Motor neuron (in vitro differentiated cells): ENCODE data around the gene LY9. TPM values are rescaled to one million over a fixed set of nuclear protein-coding genes. Genes with fewer than 3 reads are reported as not detected.

Experiments
- ATAC-seq, 8 experiments: fragments of 200-7000 bp; cut with Tn5 transposase; replicated peaks in 6 of 8; 2 replicates each; pipeline ENCODE4 v1.8.0; 2021; ENCODE audit warnings: mild to moderate bottlenecking in 8 of 8, moderate library complexity in 8 of 8
- H3K27ac ChIP-seq, 2 donors: fragments of 250-450 bp; sonication (Bioruptor Pico); 2 replicates each; pipeline ENCODE4 v1.9.0; 2021; ENCODE audit warnings: antibody characterized with exemption in 2 of 2, mild to moderate bottlenecking in 2 of 2, moderate library complexity in 1 of 2
- H3K4me1 ChIP-seq, 2 donors: fragments of 250-450 bp; sonication (Bioruptor Pico); replicated peaks in 1 of 2; 2 replicates each; pipeline ENCODE4 v1.6.1; 2021; ENCODE audit warnings: antibody characterized with exemption in 2 of 2, mild to moderate bottlenecking in 2 of 2, moderate library complexity in 1 of 2
- H3K4me3 ChIP-seq, 5 donors: fragments of 250-450 bp; sonication (Bioruptor Pico); 2 replicates each; pipeline ENCODE4 v1.9.0; 2021; ENCODE audit warnings: antibody characterized with exemption in 5 of 5, mild to moderate bottlenecking in 5 of 5, moderate library complexity in 4 of 5
- WGBS, 10 experiments: fragments of 450-650 bp; shearing (Covaris generic); methylation state at CpG; one replicate each; pipeline ENCODE4 v1.0.0; 2022; 5-methylcytosine and 5-hydroxymethylcytosine counted together
- in situ Hi-C, 9 experiments: fragments of 400-800 bp; cut with MboI; loops; one replicate each; pipeline ENCODE4 v1.15.0; 2021; ENCODE audit warnings: low sequenced_read_pairs in 9 of 9, low pct_unique_long_range_greater_than_20kb in 2 of 9; ENCODE audit not compliant: unreplicated experiment in 9 of 9
- total RNA-seq, 8 experiments: library from RNA; unstranded; fragments of 300-600 nt; gene quantifications; 2 replicates each; pipeline versions ENCODE4 v1.2.3 to v1.2.4, GENCODE V29; 2022

LY9 gene
- total RNA-seq, 8 experiments from 2014 or later: 0.05 to 1.4 (median 0.41) TPM; not detected in 1

- Histone ChIP-seq H3K4me1 (no peaks in the 10 kb centered on the region), H3K4me3 (no peak overlapping the region), H3K27ac (no peak overlapping the region)
- WGBS, 10 experiments: 17 to 83% (median 45%) methylated on average over 1 to 9 of the region's 9 CpGs; no CpG with 5 or more reads in 1 of the 10 experiments
- no peak for ATAC-seq
- in situ Hi-C loops: no loop called here
Measured at GRCh38 chr1:160855181-160855981, 59.4 kb downstream of the LY9 start.

DNA sequence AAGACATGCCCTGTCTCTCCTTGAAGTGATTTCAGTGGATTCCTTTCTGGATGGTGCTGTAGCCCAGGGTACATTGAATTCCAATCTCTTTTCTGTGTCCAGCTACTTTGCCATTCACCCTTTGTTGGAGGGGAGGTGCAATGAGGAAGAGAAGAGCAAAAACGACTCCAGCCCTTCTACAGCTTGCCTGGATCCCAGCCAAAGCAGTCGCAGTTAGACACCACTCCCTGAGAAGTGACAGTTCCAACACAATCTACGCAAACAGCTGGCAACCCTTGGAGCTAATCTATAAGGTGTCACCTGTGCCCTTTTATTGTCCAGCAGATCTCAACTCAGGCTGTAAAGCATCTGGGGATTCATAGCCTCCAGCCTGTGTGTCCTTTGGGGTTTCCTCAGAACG is 62.1 kb downstream of the LY9 start:
- ATAC-seq: peak in 1 of 8 experiments; percentile 54
- Histone ChIP-seq H3K4me3 (no peak overlapping the region), H3K4me1 (no peaks in the 10 kb centered on the region), H3K27ac (no peak overlapping the region)
- 35 to 69% (median 61%) methylated on average over 3 to 4 of the region's 4 CpGs; no CpG with 5 or more reads in 4 of the 10 experiments for WGBS, 10 experiments
- in situ Hi-C loops: no loop called here

- in situ Hi-C loops: no loop called here
- H3K4me3 ChIP-seq: no peak overlapping the region
- no peak for ATAC-seq
- 11 to 100% (median 69%) methylated on average over 1 to 3 of the region's 3 CpGs for WGBS, 10 experiments
- H3K27ac ChIP-seq: no peak overlapping the region
- no peaks in the 10 kb centered on the region for H3K4me1 ChIP-seq
Measured at GRCh38 chr1:160858507-160858906, 62.5 kb downstream of the LY9 start.

GRCh38 chr1:160859166-160859565 is 63.2 kb downstream of the LY9 start:
- no peak overlapping the region for H3K4me3 ChIP-seq
- no peaks in the 10 kb centered on the region for H3K4me1 ChIP-seq
- peak in 3 of 8 experiments; percentile 45 to 68 (median 46) for ATAC-seq
- H3K27ac ChIP-seq: no peak overlapping the region
- 8 to 100% (median 77%) methylated on average over 1 to 5 of the region's 5 CpGs for WGBS, 10 experiments
- in situ Hi-C loops: no loop called here

GRCh38 chr1:160860840-160861505 is 65.0 kb downstream of the LY9 start:
- Histone ChIP-seq H3K4me3 (no peak overlapping the region), H3K27ac (no peak overlapping the region), H3K4me1 (no peaks in the 10 kb centered on the region)
- ATAC-seq: no peak
- in situ Hi-C loops: no loop called here
- WGBS, 10 experiments: 0 to 100% (median 79%) methylated on average over 1 to 5 of the region's 5 CpGs; no CpG with 5 or more reads in 4 of the 10 experiments

DNA sequence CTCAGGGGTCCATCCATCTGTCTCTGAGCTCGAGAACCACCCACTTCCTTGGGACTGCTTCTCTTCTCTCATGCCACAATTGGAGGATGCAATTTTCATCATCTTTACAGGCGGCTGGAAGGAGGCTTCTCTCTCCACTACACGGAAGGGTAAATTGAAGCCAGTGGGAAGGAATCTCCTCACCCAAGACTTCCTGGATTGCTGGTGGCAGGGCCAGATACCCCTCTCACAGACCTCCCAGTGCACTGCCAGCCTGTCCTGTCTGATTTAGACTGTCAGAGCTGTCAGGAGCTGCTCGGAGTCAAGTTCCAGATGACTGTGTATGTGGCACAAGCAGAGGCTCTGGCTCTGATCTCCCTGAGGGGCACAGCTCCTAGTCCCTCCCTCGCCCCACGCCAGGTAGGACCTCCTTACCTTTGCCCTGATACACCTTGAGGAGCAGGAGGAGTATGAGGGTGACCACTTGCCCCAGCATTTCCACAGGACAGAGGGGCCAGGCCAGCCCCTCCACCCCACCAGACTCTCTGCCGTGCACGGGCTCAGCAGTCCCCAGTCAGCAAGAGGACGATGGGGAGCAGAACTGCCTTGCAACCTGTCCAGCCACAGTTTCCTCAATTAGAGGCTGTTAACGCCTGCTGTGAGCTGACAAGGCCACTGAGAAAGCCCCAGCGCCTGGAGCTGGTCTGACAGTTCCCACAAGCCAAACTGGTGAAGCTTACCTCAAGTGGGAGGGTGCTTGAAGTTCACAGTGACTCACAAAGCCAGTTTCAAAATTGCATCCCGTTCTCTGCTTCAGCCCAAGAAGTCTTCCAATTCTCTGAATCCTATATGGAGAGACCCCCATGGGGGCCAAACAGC is 66.5 kb downstream of the LY9 start, which contains the start of gene CD244:
TSS of gene CD244 (minus strand) at position 685 of the 858 bp plus-strand sequence. CDS start at position 475, 210 bp downstream.
- peak in 3 of 8 experiments; percentile 69 to 87 (median 71) for ATAC-seq

DNA sequence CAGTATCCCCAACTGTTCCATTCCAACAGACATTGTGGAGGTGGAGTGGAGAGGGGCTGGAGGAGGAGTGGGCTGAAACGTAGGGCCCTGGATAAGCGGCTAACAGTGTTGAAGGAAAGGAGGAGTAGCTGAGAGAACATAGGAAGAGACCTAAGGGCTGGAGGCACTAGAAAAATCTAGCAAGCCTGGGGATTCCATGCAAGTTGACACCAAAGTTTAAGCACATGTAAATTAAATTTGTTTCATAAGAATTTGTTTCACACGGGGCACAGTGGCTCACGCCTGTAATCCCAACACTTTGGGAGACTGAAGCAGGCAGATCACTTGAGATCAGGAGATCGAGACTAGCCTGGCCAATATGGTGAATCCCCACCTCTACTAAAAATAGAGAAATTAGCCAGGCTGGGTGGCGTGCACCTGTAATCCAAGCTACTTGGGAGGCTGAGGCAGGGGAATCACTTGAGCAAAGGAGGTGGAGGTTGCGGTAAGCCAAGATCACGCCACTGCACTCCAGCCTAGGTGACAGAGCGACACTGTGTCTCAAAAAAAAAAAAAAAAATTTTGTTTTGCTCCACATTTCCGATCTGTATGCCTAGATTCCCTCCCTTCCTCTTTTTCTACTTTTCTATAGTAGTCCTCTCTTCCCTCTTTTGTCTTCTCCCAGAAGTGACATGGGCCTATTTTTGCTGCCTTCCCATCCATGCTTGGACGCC is 67.2 kb downstream of the LY9 start:
- Histone ChIP-seq H3K4me1 (no peaks in the 10 kb centered on the region), H3K27ac (no peak overlapping the region), H3K4me3 (no peak overlapping the region)
- ATAC-seq: peak in 2 of 8 experiments; percentile 10
- WGBS, 10 experiments: 34 to 100% (median 80%) methylated on average over 1 to 11 of the region's 11 CpGs; no CpG with 5 or more reads in 1 of the 10 experiments
- in situ Hi-C loops: no loop called here

More for the DNA sequence above, 66.5 kb downstream of the LY9 start, which contains the start of gene CD244:
- H3K4me1 ChIP-seq: no peaks in the 10 kb centered on the region
- 0 to 100% (median 71%) methylated on average over 1 to 9 of the region's 12 CpGs for WGBS, 10 experiments
- in situ Hi-C loops: no loop called here
- H3K4me3 ChIP-seq: no peak within 1 kb of the TSS
- H3K27ac ChIP-seq: no peak within 1 kb of the TSS

DNA sequence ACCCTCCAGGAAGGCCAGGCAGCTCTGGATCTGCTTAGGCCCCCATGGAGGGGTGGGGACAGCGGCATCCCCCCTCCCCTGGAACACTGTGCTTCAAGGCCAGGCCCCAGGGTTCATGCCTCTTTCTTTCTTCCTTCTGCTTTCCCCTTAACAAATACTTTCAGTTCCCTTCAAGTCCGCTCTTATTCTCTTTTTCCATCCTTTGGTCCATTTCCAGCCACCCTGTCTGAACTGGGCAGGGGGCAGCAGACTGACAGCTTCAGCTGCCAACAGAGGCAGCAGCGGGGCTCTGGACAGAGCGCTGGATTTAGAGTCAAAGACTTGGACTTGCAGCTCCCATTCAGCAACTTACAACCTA is 67.8 kb downstream of the LY9 start:
- H3K4me1 ChIP-seq: no peaks in the 10 kb centered on the region
- ATAC-seq: no peak
- H3K4me3 ChIP-seq: no peak overlapping the region
- H3K27ac ChIP-seq: no peak overlapping the region
- in situ Hi-C loops: no loop called here
- WGBS, 10 experiments: 12 to 100% (median 88%) methylated on average over 1 to 4 of the region's 4 CpGs; no CpG with 5 or more reads in 1 of the 10 experiments

DNA sequence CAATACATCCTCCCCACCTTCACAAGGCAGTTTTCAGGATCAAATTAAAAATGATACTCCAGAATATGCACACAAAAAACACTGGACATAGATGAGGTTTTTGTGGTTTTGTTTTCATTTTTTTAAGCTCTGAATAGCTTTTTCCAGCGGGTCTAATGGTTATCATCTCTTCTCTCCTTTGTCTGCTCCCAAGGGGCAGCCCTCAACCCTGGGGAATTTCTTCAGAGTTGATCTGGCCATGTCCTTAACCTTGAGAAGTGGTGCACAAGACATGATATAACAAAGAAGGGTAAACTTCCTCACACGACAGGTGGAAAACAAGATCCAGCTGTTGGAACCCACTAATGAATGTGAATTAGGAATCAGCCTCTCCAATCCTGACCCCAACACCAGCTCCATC is 68.2 kb downstream of the LY9 start:
- ATAC-seq: no peak
- no peak overlapping the region for H3K4me3 ChIP-seq
- 0 to 100% (median 93%) methylated on average over 1 to 2 of the region's 2 CpGs; no CpG with 5 or more reads in 3 of the 10 experiments for WGBS, 10 experiments
- H3K4me1 ChIP-seq: no peaks in the 10 kb centered on the region
- in situ Hi-C loops: no loop called here
- no peak overlapping the region for H3K27ac ChIP-seq

DNA sequence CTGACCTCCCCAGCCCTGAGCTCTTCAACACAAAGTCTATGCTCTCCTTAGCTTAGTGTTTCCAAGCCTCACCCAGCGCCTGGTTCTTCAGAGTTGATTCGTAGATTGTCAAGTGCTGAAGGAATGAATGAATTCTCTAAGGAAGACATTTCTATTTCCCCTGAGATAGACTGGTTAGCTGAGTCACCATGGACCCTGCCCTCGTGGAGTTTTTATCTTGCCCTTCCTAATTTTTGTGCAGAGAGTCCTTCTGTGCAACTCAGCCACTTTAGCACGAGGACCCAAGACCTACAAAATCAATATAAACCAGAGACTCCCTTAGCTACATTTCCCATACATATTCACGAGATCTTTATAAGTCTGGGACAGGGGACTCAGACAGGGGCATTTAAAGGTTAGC is 69.4 kb downstream of the LY9 start:
- in situ Hi-C loops: no loop called here

GRCh38 chr1:160866001-160866694 is 70.2 kb downstream of the LY9 start:
- no peak overlapping the region for H3K27ac ChIP-seq
- no peaks in the 10 kb centered on the region for H3K4me1 ChIP-seq
- no peak for ATAC-seq
- no peak overlapping the region for H3K4me3 ChIP-seq
- in situ Hi-C loops: no loop called here

More for the DNA sequence above, 69.4 kb downstream of the LY9 start:
- Histone ChIP-seq H3K4me3 (no peak overlapping the region), H3K4me1 (no peaks in the 10 kb centered on the region), H3K27ac (no peak overlapping the region)
- WGBS, 10 experiments: 22 to 98% (median 73%) methylated on average over 1 to 5 of the region's 5 CpGs
- ATAC-seq: no peak

DNA sequence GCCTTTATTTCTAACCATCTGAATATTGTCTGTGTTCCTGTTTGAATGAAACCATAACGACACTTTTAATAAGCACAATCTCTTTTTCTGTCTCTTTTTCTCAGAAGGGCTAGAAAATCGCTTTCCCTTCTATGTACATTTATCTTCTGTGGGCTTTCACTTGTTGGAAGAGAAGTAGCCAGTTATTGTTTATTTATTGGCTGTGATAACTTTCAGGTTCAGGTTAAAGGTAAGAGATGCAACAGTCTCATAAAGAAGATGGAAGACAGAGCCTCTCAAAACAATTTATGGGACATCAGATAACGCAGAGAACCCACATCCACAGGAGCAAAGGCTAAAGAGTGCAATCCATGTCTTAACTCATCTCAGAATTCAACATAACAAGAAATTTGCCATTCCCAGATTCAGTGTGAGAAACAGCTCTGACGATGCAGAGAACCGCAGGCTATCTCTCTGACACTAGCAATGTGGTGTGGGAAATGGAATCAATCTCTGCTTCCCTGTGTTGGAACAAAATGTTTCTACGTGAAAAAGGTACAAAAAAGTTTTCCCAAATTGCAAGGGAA is 70.8 kb downstream of the LY9 start:
- Histone ChIP-seq H3K27ac (no peak overlapping the region), H3K4me1 (no peaks in the 10 kb centered on the region), H3K4me3 (no peak overlapping the region)
- no peak for ATAC-seq
- in situ Hi-C loops: no loop called here
- WGBS, 10 experiments: 6 to 90% (median 78%) methylated on average over 1 to 6 of the region's 6 CpGs
